NCI-H2171 (cell line): ENCODE data around the gene GORASP1.
"Not testable (repeated sequence)": the region's sequence is repeated elsewhere in the genome, so short reads cannot be mapped to it uniquely, and the experiment has no call there.

Source experiments
- DNase-seq: peaks from one replicate; lab custom pipeline; 2025; lab: John Stamatoyannopoulos, UW

GORASP1 gene

GRCh38 chr3:39064646-39065045, 42.8 kb downstream of the GORASP1 start:
- DNase-seq, result no peak

GRCh38 chr3:39063143-39063542, 44.3 kb downstream of the GORASP1 start:
- no peak for DNase-seq

GRCh38 chr3:39062180-39062579, 45.2 kb downstream of the GORASP1 start:
- no peak for DNase-seq

- DNase-seq, result not testable (repeated sequence)
These were observed 46.2 kb downstream of the GORASP1 start for GRCh38 chr3:39061228-39061627.

DNA sequence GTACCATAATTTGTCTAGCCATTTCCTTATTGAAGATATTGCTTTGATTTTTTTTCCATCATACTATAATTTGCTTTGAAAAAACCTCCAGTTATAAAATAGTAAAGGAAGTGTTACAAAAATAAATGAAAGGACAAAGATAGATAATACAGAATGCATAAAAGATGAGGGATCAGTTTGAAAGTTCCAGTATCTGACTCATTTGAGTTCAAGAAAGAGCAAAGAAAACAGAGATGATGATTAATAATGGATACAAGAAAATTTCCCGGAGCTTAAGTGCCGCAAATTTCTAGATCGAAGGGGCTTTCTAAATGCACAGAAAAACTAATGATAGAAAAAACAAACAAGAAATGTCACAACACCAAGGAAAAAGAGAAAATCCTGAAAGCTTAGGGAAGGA, 51.3 kb downstream of the GORASP1 start:
- no peak for DNase-seq

GRCh38 chr3:39053696-39054095, 53.7 kb downstream of the GORASP1 start:
- DNase-seq, result no peak

DNA sequence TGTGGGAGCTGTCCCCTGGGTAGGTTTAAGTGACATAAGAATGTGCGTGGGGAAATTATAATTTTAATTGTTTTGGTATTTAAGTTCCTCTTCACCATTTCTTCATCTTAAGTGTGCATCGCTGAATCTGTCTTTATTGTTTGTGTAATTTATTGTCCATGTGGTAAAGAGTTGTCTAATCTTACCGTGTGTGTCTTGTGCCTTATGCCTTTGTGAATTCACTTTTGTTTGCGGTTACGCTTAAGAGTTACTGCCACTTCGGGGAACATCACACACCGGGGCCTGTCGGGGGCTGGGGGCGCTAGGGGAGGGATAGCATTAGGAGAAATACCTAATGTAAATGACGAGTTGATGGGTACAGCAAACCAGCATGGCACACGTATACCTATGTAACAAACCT, 54.8 kb downstream of the GORASP1 start:
- no peak for DNase-seq

DNA sequence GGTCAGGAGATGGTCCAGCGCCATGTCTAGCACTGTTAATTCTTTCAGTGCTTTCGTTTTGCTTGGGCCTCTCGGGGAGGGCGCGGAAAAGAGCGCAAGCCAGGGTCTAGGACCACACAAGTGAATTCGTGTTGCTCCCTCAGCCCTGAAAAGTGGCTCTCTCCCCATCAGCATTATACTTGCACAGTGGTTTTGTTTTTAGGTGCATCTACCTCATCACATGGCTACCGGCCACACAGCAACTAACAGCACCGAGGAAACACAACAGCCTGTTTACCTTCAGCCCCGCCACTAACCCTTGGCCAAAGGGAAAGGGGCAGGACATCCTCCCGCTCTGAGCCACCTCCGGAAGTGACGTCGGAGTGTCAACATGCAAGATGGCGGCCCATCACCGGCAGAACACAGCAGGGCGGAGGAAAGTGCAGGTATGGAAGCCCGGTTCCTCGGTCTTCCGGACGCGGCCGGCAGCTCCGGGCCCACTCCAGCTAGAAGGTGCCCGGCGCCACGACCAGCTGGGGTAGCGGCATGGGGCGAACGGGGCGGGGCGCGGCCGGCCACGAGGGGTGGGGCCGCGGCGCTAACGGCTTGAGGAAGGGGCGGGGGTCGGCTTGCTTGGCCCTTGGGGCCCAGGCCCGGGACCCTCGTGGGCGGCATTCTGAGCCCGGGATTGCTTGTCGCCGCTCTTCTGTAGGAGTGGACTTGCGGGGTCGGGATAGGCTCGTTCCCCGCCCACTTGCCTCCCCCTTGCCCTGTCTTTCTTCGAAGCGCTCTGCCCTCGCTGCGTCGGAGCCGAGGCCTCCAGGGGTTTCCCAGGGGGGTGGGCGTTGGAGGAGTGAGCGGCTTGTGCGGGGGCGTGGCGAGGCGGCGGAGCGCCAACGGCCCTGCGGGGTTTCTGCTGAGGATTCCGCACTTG, 55.5 kb downstream of the GORASP1 start, which contains the start of the genes SCN11A and WDR48:
Gene SCN11A, minus strand, starts transcription at position 296 of the 913 bp plus-strand sequence. CDS start 101,582 bp downstream, outside the sequence.
Gene WDR48, plus strand, starts transcription at position 368 of the 913 bp plus-strand sequence. Its CDS starts 10 bp downstream, at position 378.
- peak; percentile 61 for DNase-seq

DNA sequence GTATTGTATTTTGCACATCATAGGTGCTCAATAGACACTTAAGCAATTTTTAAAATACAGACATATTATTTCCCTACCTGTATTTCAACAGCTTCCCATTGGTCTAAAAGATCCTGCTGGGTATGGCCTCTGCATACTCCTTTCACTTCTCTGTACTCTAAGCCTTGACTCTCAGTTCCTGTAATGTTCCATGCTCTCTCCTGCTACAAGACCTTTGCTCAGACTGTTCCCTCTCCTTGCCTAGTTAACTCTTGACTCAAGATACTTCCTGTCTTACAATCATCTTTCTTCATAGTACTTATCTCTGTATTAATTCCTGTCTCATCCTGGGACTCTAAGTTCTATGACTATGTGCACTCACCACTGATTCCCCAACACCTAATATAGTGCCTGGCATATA, 57.4 kb downstream of the GORASP1 start:
- no peak for DNase-seq
